Stimulated activated CD8-positive, alpha-beta memory T cell treated with anti-CD3 and anti-CD28 coated beads, Interleukin-12 subunit alpha, Interleukin-12 subunit beta, amount 100 ng/mL, for 4 hours (primary cell): Measurements from ENCODE around the gene SLC26A6.

Experiments used
- DNase-seq: peaks from one replicate; pipeline ENCODE4 v3.0.0-alpha.2; 2020; ENCODE audit warnings: low read depth

Gene SLC26A6, protein sequence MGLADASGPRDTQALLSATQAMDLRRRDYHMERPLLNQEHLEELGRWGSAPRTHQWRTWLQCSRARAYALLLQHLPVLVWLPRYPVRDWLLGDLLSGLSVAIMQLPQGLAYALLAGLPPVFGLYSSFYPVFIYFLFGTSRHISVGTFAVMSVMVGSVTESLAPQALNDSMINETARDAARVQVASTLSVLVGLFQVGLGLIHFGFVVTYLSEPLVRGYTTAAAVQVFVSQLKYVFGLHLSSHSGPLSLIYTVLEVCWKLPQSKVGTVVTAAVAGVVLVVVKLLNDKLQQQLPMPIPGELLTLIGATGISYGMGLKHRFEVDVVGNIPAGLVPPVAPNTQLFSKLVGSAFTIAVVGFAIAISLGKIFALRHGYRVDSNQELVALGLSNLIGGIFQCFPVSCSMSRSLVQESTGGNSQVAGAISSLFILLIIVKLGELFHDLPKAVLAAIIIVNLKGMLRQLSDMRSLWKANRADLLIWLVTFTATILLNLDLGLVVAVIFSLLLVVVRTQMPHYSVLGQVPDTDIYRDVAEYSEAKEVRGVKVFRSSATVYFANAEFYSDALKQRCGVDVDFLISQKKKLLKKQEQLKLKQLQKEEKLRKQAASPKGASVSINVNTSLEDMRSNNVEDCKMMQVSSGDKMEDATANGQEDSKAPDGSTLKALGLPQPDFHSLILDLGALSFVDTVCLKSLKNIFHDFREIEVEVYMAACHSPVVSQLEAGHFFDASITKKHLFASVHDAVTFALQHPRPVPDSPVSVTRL

GRCh38 chr3:48635222-48636021 lies at the start of gene SLC26A6:
Gene SLC26A6 (minus strand): TSS chr3:48635461. CDS start chr3:48635393, 68 bp downstream.
- peak; percentile 88 for DNase-seq

DNA sequence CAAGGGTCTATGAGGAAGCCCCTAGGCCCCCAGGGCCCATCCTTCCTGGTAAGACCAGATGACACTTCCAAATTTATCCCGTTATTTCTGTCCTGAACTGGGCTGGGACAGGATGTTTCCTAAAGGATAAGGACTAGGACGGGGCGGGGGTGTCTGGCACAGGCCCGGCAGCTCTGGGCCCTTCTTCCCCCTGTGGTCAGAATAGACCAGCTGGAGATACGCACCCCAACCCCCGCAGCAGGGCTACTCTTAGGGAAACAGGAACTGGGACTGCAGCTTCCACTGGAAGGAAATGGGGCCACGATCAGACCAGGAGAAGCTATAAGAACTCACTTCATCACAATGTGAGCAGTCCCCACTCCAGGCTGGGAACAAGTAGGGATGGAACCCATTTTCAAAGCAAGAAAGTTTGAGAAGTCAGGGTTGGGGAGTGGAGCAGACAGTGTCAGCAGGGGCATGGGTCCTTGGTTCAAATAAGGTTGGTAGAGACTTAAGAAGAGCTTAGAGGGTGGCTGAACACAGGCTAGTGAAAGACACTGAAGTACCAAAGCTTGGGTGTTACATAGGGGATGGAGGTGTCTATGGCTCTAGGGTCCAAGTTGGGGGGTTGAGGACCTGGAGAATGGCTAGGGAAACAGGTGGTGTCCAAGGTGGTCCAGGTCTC lies 49.4 kb upstream of the SLC26A6 start:
- DNase-seq, result no peak

DNA sequence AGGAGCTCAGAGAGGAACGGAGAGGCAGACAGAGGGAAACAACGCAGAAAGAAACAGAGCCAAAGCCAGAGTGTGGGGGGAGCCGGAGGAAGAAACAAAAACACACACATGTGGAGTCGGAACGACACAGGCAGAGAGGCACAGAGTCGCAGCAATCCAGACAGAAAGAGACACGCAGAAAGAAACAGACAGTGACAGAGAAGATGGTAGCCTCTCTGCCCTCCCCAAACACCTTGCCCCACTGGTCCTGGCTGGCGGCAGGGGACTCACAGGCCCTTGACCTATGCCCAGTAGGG lies 48.7 kb upstream of the SLC26A6 start:
- DNase-seq, result no peak

DNA sequence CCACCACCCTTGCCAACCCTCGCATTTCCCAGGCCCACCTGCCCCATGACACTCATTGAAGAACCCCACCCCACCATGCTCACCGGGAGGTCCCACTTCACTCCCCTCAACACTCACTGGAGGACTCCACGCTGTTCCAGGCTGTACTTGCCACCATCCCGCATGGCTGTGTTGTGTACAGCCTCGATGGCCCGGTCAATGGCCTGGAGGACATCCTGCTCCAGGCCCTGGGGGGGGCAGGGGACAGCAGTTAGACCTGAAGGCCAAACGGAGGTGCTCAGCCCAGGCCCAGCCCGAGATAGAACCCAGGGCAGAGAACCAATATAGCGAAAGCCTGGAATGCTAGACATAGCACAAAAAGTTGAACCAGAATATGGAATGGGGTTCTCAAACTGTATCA lies 47.5 kb upstream of the SLC26A6 start:
- no peak for DNase-seq

DNA sequence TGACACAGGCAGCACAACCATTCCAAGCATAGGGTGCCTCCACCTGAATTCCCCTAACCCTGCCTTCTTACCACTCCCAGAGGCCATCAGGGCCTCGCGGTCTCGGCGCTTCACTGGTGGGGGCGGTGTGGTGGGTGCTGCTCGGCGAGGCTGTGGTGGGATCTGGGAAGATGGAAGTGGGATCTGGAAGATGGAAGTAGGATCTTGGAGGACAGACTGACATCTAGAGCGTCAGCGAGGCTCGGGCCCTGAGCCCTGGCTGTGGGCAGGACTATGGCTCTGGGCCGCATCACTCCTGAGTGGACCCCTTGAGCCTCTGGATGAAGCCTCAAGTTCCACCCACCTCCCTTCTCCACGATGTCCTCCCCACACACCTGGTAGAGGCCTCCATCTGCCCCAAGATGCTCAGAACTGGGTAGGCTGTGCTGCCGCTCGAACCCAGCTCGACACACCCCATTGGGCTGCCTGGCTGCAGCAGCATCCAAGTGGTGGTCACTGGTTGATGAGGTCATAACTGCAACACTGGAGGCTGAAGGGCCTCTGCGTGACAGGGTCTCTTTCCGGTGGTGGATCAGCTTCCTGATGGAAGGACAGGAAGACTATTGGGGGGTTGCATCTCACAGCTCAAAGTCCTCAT lies 46.8 kb upstream of the SLC26A6 start:
- no peak for DNase-seq

GRCh38 chr3:48681541-48681880 lies 46.2 kb upstream of the SLC26A6 start:
- DNase-seq, result no peak

DNA sequence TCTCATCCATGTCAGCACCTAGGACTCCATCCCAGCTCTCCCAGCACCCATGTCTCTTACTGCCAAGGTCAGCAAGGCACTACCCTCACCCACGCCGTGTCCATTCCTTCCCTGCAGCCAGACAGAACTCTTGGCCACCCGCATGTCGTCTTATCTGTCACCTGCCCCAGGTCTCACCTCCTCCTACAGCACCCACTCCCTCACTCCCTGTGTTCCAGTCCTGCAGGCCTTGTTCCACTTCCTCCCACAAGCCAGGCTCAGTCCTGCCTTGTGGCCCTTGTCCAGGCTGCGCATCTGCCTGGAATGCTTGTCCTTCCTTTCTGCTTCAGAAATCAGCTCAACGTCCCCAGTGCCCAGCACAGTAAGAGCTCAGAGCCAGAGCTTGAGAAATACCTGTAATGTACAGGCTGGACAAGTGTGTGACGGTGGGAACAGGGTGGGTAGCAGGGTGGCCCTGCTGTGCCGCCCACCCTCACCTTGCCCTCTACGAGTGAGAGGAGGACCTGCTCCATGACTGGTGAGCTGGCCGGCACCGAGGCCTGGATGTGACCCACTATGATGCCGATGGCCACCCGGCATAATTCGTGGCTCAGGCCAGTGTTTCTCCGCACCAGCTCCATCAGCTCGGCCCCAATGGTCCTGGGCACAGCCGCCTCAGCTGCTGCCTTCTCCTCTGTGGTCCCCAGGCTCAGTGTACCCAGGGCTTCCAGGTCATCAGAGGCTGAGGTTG lies 45.7 kb upstream of the SLC26A6 start:
- no peak for DNase-seq

DNA sequence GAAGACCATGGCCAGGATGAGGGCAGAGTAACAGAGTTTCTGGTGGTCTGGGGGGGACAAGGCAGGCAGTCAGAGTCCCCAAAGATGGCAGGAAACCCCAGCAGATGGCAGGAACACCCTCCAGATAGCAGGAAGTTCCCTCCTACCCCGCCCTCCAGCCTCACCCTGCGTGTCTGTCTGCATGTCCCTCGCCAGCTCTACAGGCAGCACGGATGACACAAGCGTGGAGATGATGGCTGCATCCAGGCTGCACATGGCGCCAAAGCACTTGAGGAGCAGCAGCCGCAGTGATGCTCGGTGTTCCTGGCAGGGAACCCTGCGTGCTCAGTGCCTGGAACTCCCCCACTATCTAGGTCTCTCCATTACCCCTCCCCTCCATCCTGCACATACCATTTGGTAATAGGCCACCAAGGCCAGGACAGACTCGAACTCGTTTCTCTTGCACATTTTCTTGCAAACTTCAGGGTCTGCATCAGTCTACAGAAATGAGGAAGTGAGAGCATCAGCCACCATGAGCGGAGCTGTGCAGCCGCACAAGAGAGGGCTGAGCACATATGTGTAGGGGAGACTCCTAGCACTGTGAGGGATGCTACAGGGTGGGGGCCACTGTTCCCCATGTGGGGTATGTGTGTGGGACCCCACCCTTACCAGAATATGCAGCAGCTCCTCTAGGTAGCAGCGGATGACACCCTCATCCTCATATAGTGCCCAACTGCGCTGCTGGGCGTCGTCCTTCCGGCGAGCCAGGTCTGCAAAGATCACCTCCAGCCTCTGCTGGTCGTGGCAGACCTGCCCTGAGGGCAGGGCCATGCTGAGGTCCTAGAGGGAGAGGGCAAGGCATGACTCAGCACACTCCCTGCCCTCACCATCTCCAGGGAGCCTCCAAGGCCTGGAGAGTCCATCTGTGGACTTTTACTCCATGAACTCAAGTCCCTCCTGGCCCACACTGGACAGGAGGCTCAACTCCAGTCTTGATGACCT lies 44.4 kb upstream of the SLC26A6 start:
- DNase-seq, result no peak

- DNase-seq, result no peak
These were observed 43.5 kb upstream of the SLC26A6 start for GRCh38 chr3:48678566-48679380.

DNA sequence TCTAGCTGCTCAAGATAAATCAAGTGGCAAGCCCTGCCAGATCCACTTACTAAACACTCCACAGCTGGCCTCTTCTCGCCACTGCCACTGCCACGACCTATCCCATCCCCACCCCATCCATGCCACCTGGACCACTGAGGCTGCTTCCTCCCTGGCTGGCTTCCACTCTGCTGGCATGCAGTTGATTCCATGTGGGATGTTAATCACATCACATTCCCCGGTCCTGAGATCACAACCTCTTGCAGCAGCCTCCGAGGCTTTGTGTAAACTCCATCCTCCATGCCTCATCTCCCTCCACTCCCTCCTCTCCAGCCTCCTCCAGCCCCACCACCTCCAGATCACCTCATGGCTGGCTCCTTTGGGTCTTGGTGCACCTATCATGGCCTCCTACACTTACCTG lies 42.8 kb upstream of the SLC26A6 start:
- DNase-seq, result no peak

- no peak for DNase-seq
These were observed 39.2 kb upstream of the SLC26A6 start for GRCh38 chr3:48674505-48674904.

DNA sequence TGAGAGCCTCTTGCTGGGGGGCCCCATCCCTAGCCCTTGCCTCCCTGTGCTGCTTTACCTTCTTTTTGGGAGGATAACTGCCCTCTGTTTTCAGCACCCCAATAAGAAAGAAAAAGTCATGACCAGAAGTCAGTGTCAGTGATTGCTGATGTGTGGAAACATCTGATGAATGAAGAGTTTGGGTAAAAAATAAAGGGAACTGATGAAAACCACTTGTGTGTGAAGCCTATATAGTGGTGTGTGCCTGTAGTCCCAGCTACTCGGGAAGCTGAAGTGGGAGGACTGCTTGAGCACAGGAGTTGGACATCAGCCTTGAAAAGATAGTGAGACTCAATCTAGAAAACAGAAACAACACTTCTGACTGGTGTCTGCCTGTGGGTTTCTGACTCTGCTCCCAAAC lies 37.3 kb upstream of the SLC26A6 start:
- DNase-seq, result no peak

- no peak for DNase-seq
These were observed 29.7 kb upstream of the SLC26A6 start for GRCh38 chr3:48664929-48665328.

DNA sequence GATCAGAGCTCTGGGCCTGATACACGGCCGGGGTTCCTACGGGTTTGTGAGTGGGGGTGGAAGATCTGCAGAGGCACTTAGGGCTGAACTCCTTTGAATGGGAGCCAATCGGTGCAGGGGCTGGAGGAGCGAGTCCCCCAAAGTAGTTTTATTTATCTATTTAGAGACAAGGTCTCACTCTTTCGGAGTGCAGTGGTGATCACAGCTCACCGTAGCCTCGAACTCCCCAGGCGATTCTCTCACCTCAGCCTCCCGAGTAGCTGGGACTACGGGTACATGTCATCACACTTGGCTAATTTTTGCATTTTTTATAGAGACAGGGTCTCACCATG lies 29.0 kb upstream of the SLC26A6 start:
- no peak for DNase-seq

DNA sequence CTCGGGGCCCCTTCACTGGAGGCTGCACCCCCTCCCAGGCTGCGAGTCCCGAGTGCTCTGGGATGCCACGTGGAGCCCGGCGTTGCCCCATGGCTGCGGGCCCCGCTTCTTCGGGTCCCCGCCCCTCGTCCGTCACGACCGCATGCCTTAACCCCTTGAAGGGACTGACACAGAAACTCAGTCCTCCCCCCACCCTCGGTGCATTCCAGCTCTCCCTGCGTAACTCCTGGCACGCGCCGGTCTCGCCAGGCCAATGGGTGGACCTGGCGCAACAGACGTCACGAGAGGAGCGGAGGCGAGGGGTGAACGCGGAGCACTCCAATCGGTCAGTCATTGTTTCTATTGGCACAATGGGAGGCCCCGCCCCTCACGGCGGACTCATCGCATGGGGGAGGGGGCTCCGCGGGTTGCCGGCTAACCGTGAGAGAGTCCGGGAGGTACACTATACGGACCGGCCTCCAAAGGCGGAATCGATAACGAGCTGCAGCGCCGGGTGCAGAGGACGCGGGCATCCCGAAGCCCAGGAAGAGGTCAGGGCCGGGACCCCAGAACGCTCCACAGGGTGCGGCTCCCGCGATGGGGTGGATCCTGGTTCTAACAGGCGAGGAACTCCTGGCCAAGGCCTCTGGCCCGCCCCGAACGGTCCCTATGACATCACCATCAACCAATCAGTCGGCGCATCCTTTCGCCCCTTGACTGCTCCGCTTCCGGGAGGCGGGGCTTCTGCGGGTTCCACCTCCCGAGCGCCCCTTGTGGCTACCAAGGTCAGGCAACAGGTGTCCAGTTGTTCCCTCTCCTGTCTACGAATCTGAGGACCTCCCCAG lies 28.4 kb upstream of the SLC26A6 start:
- DNase-seq, result peak; percentile 58

GRCh38 chr3:48662753-48663488 lies 27.7 kb upstream of the SLC26A6 start, which contains the start of gene CELSR3:
Gene CELSR3 (minus strand): TSS chr3:48662886. CDS start chr3:48662634, 252 bp downstream.
- DNase-seq, result no peak

DNA sequence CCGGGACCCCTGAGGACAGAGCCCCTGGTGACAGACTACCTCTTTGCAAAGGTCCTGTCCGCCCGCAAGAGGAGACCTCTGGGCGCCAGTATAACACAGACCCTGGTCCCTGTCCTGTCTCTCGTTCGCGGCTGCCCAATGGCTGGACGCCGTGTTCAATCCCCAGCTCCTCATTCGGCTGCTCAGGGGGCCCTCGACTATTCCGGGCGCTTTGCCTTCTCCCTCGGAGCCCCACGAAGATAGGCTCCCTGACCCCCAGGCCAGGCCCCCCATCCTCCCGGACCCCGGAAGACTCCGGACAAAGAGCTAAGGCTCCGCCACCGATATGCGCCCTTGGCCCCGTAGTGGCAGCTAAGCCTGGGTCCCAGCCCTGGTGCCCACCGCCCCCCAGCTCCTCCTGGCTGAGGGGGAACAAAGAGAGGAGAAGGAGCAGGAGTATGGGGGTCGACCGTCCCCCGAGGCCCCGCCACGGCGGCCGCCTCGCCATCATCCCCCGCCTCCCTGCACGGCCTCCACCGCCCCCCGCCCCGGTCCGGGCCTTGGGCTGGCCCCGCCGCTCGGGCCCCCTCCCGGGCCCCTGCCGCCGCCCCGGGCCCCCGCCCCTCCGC lies 27.0 kb upstream of the SLC26A6 start:
- DNase-seq, result no peak
